B cell (primary cell): ENCODE data around the gene SVIP.

ENCODE experiments used
- EZH2 ChIP-seq: IDR thresholded peaks from 2 replicates; pipeline ENCODE4 v1.6.1; 2012; ENCODE audit warnings: borderline replicate concordance, low read depth, mild to moderate bottlenecking, moderate library complexity, low read length; ENCODE audit not compliant: insufficient read depth, poor library complexity, severe bottlenecking
- TF ChIP-seq, protein P1 (sequence below): fragments of 200-600 bp; IDR thresholded peaks from one replicate; pipeline ENCODE4 v1.8.0; 2022; ENCODE audit warnings: antibody characterized with exemption, mild to moderate bottlenecking

DNA sequence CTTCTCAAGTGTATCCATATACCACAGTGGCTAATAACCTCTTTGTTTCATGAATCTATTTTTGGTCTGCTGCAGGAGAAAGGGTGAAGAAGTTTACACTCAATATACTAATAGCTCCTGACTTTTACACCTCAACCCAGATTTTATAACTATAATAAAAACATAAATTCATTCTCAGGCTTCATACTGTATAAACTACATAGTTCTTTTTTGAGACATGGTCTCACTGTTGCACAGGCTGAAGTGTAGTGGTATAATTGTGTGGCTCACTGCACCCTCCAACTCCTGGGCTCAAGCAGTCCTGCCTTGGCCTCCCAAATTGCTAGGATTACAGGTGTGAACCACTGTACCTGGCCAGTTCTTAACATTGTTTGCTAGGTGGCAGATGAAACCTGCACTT, 48.4 kb upstream of the SVIP start:
- TF ChIP-seq, protein P1, sequence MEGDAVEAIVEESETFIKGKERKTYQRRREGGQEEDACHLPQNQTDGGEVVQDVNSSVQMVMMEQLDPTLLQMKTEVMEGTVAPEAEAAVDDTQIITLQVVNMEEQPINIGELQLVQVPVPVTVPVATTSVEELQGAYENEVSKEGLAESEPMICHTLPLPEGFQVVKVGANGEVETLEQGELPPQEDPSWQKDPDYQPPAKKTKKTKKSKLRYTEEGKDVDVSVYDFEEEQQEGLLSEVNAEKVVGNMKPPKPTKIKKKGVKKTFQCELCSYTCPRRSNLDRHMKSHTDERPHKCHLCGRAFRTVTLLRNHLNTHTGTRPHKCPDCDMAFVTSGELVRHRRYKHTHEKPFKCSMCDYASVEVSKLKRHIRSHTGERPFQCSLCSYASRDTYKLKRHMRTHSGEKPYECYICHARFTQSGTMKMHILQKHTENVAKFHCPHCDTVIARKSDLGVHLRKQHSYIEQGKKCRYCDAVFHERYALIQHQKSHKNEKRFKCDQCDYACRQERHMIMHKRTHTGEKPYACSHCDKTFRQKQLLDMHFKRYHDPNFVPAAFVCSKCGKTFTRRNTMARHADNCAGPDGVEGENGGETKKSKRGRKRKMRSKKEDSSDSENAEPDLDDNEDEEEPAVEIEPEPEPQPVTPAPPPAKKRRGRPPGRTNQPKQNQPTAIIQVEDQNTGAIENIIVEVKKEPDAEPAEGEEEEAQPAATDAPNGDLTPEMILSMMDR = no peak
- no peak for TF ChIP-seq EZH2
